Posterior vena cava (tissue), 2 donors: Measurements from ENCODE around the gene TWIST2. TPM values are rescaled to one million over a fixed set of nuclear protein-coding genes. Genes with fewer than 3 reads are reported as not detected.
A peak's percentile ranks its signal among the peaks of the same experiment; 100 is the strongest.

Source experiments
- DNase-seq: peaks from one replicate; pipeline ENCODE4 v3.0.0-alpha.2; 2020; ENCODE audit warnings: low spot score
- intact Hi-C, 2 donors: fragments of 100-400 bp; cut with DNase I; formaldehyde crosslinking; loops; one replicate each; pipeline versions ENCODE4 v1.14.1 to v1.14.2; 2022 to 2023
- long read RNA-seq, 2 donors: library from polyadenylated mRNA; unstranded; transcript quantifications; one replicate each; pipeline ENCODE4 v2.0.0, GENCODE V29; 2020 to 2021
- total RNA-seq, 2 donors: library from RNA; stranded (reverse); fragmentation: NEBNext Ultra II Directional; extraction: Animal tissue kit (Norgen Biotek cat#: 25700); gene quantifications; one replicate each; pipeline ENCODE4 v1.2.1, GENCODE V29; 2021
- donor health status: DM: yes; HTN: yes; CAD: no.
- donor health status: DM: yes; HTN: yes; CAD: no.

The TWIST2 gene
- 10 to 100 TPM; 18.6 to 23.0 TPM for total RNA-seq
- long read RNA-seq, donor 1, transcript TWIST2-202 (2 exons, 1,404 nt), result major isoform, 7 of 9 reads
- long read RNA-seq, donor 1, partial matches to known transcripts, result 0 of 9 reads
- long read RNA-seq, donor 1, other reads (novel, unspliced or antisense), result 2 of 9 reads
- long read RNA-seq, donor 2, transcript TWIST2-202 (2 exons, 1,404 nt), result major isoform, 6 of 12 reads
- long read RNA-seq, donor 2, partial matches to known transcripts, result 0 of 12 reads
- long read RNA-seq, donor 2, other reads (novel, unspliced or antisense), result 6 of 12 reads

DNA sequence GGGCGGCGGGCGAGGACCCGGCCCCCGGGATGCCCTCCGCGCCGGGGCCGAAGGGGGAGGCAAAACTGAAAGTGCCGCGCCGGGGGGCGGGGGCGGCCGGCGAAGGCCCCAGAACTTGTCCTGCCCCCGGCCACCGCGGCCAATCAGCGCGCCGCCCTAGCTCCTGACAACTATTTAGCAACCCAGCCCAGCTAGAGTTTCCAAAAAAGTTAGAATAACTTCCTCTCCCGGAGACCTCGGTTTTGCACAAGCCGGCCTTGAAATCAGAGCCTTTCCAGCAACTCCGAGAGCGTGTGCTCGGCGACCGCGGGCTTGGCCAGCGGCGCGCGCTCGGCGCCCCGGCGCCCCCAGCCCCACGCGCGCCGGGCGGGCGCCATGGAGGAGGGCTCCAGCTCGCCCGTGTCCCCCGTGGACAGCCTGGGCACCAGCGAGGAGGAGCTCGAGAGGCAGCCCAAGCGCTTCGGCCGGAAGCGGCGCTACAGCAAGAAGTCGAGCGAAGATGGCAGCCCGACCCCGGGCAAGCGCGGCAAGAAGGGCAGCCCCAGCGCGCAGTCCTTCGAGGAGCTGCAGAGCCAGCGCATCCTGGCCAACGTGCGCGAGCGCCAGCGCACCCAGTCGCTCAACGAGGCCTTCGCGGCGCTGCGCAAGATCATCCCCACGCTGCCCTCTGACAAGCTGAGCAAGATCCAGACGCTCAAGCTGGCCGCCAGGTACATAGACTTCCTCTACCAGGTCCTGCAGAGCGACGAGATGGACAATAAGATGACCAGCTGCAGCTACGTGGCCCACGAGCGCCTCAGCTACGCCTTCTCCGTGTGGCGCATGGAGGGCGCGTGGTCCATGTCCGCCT, at the start of gene TWIST2:
Gene TWIST2, plus strand, starts transcription at position 245 of the 850 bp plus-strand sequence. Its CDS starts 131 bp downstream, at position 376.
- intact Hi-C loops, result no loop called here
- peak; percentile 93 for DNase-seq

DNA sequence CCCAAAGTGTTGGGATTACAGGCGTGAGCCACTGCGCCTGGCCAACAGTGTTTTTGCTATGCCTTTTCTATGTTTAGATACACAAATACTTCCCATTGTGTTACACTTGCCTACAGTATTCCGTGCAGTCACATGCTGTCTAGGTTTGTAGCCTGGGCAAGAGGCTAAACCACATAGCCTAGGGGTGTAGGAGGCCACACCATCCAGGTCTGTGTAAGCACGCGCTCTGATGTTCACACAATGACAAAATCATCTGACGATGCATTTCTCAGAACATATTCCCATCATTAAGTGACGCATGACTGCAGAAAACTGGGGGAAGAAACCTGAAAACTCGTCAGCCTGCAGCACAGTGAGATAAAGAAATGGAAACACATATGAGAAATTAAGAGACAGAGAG, 46.1 kb upstream of the TWIST2 start:
- intact Hi-C loops, result no loop called here
- no peak for DNase-seq

DNA sequence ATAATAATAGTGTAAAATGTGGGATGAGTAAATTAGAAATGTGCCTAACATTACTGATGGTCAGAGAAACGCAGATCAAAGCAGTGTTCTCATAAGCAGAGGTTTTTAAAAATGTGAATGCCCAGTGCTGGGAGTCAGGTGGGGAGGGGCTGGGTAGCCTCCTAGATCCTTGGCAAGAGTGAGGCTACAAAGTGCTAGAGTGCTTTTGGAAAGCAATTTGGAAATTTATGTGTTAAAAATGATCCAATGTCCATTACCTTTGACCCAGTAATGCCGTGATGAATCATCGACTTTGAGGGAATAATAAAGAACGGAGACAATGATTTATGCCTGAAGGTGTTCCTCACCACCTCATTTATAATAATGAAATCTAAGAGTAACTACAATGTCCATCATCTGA, 44.9 kb upstream of the TWIST2 start:
- DNase-seq, result no peak

DNA sequence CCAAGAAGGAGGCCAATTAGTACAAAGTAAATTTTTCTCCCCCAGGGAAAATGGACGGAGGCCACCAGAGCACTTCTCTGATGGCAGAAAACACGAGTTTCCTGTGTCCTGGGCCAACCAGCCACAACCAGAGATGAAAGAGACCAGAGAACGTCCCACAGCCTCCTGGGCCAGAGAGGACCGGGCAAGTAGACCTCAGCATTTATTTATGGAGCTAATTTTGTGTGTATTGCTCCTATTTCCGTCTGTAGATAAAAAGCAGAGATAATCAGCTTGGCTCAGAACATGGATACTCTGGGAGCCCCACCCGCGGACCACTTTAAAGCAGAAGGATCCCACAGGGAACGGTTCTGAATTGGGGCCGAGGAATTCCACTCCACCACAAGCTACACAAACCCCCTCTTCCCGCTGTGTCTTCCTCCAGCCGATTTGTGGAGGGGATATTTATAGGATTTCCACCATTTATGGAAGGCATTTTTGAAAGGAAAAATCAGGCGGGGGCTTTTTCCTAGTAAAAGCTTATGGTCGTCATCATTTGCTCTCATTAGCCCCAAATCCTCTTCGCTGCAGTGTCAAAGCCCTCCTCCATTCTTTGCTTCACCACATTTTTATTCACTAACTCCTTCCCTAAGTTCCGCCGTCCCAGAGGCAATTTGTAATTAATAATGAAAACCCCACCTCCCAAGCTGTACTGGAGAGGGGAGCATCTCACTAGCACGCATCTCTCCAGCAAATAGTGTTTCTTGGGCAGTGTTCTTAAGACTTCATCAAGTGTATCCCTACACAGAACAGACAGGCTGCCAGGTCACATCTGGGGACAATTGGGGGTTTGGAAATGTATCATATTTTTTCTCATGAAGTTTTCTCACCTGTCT, 43.7 kb upstream of the TWIST2 start:
- DNase-seq, result no peak
- intact Hi-C loops, result no loop called here

More for the DNA sequence above, 44.9 kb upstream of the TWIST2 start:
- intact Hi-C loops, result no loop called here

DNA sequence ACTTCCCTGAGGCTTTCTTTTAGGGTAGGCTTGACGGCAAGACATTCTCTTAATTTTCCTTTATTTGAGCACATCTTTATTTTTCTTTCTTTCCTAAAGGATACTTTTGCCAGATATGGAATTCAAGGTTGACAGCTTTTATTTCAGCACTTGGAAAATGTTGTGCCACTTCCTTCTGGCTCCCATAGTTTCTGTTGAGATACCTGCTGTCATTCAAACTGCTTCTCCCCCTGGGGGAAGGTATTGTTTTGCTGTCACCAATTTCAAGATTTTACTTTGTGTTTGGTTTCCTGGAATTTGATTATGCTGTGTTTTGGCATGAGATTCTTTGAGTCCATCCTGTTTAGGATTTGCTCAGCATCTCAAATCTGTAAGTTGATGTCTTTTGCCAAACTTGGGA, 39.1 kb upstream of the TWIST2 start:
- intact Hi-C loops, result no loop called here
- no peak for DNase-seq

DNA sequence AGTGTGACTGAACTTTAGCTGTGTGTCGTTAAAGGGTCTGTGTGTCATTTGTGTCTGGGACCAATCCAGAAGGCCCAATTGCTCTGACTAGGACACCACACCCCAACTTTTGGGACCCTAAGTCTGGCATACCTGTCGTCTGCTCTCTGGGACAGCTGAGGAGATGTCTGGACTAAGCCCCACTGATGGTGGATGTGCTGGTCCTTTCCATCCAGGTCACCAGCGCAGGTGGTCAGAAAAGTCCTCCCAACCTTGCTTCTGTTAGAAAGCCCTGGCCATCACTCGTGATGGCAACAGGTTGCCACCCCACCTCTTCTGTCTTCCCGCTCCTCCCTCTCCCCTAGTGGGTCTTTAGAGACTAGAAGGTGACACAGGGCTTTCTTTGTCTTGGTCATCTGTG, 37.6 kb upstream of the TWIST2 start:
- no peak for DNase-seq
- intact Hi-C loops, result no loop called here

DNA sequence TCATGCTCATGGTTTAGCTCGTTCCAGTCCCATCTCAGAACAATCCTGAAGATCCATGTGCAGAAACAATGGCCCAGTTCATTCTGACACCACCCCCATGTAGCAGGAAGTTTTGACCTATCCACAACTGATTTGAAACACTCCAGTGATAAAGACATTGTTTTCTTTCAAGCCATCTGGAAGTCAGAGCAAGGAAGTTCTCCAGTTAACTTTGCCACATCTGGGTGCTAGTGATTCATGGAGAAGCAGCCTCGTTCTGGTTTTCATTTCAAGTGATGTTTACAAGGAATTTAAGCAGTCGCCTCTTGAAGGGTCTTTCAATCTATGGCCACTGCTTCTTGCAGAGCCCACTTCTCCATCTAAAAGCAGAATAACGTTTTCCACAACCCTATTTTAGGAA, 36.6 kb upstream of the TWIST2 start:
- no peak for DNase-seq
- intact Hi-C loops, result no loop called here

DNA sequence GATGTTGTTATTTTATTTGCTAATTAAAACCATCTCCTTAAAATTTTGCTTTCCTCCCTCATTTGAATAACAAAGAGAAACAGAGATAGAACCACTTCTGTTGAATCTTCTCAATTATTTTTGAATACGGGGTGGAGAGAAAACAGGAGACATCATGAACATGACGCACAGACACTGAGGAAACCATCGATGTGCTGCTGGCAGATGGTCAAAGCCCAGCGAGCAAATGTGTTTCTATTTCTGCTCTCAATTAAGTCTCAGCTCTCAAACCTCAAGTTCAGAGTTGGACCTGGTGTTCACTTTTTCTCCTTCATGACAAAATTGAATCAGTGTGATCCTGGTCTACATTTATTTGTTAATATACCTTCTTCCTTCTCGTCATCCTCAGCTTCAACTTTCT, 36.1 kb upstream of the TWIST2 start:
- no peak for DNase-seq
- intact Hi-C loops, result no loop called here

DNA sequence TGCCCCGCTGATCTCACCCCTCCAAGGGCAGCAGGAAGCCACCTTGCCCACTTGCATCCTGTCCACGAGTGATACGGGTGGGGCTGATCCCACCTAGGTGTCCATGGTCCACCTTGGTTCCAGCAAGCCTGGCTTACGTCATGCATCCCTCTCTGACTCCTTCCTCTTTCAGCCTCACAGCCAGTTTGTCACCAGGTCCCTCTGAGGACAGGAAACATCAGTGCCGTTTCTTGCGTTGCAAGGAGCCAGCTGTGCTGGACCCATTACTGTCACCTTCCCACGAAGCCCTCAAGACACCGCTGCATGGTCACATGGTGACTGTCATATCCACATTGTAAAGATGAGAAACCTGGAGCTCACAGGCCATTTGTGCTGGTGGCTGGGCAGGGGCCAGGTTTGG, 34.8 kb upstream of the TWIST2 start:
- DNase-seq, result no peak
- intact Hi-C loops, result no loop called here

DNA sequence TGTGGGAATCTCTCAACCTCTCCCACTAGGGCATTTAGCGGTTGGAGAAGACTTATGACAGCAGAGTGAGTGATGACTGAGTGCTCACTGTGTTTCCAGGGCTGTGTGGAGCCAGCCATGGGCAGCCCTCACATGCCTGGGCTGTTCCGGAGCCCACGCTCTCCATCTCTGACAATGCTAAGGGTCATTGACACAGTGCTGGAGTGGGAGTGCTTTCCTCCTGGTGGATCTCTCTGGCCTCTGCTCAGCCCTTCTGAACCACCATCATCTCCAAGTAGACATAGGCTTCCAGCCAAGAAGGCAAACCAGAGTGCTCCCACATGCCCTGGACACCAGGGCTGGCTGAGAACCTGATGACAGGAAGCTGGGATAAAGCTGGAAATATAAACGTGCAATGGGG, 33.1 kb upstream of the TWIST2 start:
- intact Hi-C loops, result no loop called here
- no peak for DNase-seq

DNA sequence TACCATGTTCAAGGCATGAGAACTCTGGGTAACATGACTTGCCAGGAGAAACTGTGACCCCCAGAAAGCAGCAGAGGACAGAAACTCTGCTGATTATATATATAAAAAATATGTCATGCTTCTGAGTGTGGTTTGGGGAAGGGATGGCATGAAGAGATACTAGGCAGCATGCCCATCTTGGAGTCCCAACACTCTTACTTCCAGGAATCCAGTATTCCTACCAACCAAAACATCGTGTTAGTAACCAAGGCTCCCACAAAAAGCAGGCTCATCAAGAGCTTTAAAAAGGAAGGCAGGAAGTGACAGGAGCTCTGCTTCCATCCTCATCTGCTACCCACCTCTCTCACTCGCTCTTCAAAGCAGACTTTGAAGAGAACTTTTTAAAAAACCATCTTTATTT, 31.6 kb upstream of the TWIST2 start:
- intact Hi-C loops, result no loop called here

DNA sequence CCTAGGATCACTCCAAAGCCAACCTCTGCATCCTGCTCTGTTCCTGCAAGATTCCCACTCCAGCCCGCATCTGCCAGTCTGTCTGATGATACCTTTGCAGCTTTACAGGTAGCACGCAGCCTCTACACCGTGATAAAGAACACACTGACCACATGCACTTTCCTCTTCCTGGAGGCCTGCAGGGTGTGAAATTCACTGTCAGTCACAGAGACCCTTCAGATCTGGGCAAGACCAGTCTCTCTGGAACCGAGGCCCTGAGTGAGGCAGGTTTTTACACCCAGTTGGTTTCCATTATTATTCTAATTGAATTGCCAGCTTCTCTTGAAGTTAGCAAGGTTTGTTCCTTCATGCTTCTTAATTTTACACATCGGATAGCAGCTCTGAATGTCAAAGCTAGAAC, 30.5 kb upstream of the TWIST2 start:
- intact Hi-C loops, result no loop called here
- DNase-seq, result no peak

More for the DNA sequence above, 31.6 kb upstream of the TWIST2 start:
- no peak for DNase-seq

DNA sequence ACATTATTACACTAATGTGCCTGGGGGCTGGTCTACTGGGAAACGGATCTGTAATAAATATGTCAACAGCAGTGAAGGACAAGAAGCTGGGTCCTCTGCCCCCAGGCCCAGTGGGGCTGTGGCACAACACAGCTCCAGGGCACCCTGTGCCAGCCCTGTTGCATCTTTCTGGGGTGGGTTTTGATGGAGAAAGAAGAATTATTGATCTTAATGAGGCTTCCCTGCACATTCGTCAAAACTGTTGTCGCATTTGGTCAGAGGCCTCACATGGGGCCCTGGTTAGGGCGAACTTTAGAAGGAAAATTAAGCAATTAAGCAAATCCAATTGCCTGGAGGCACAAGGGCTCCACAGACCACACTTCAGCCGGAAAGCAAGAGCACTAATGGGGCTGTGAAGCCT, 30.0 kb upstream of the TWIST2 start:
- no peak for DNase-seq
- intact Hi-C loops, result no loop called here

DNA sequence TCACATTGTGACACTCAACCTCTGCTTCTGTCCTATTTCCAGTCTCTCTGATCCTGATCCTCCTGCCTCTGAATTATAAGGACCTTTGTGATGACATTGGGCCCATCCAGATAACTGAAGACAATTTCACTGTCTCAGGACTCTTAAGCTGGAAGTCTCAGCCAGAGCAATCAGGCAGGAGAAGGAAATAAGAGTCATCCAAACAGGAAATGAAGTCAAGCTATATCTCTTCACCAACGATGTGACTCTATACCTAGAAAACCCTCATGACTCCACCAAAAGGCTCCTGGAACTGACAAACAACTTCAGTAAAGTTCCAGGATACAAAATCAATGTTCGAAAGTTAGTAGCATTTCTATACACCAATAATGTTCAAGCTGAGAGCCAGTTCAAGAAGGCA, 29.3 kb upstream of the TWIST2 start:
- no peak for DNase-seq
- intact Hi-C loops, result no loop called here

DNA sequence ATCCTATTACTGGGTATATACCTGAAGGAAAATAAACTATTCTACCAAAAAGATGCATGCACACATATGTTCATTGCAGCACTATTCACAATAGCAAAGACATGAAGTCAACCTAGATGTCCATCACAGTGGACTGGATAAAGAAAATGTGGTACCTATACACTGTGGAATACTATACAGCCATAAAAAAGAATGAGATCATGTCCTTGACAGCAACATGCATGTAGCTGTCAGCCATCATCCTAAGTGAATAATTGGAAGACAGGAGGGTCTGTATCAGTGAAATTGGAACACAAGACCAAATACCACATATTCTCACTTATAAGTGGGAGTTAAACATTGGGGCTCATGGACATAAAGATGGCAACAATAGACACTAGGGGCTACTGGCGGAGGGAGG, 27.7 kb upstream of the TWIST2 start:
- intact Hi-C loops, result no loop called here
- DNase-seq, result no peak

DNA sequence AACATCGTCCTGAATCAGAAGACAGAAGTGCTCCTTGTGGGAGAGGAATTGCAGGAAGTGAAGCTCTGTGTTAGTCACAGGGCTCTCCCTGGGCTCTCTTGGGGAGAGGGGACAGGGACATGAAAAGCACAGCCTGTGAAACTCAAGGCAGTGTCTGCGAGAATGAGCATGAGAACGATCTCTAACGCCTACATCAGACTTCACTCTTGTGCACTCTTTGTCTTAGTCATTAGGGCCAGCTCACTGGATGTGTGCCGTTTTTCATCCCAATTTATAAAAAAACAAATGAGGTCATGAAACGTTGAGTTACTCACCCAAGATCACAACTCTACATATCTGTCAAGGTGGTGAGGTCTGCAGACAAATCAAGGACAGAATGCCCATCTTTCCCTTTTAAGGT, 27.0 kb upstream of the TWIST2 start:
- intact Hi-C loops, result no loop called here
- DNase-seq, result no peak

DNA sequence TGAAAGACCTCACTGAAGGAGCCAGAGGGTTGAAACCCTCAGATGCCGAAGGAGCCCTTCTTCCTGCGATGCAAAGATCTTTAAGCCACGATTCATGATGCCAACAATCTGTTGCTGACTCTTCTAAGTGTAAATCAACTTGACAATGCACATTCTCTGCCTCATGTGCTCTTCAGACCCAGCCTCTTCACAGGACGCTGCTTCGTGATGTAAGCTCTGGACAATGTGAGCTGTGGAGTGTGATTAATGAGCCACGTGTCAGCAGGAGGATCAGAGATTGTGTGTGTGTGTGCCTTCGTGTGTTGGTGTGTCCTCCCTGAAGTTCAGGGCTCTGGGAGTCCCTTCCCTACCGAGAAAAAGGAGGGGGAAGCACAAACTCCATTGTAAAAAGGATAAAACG, 26.5 kb upstream of the TWIST2 start:
- intact Hi-C loops, result no loop called here
- no peak for DNase-seq

DNA sequence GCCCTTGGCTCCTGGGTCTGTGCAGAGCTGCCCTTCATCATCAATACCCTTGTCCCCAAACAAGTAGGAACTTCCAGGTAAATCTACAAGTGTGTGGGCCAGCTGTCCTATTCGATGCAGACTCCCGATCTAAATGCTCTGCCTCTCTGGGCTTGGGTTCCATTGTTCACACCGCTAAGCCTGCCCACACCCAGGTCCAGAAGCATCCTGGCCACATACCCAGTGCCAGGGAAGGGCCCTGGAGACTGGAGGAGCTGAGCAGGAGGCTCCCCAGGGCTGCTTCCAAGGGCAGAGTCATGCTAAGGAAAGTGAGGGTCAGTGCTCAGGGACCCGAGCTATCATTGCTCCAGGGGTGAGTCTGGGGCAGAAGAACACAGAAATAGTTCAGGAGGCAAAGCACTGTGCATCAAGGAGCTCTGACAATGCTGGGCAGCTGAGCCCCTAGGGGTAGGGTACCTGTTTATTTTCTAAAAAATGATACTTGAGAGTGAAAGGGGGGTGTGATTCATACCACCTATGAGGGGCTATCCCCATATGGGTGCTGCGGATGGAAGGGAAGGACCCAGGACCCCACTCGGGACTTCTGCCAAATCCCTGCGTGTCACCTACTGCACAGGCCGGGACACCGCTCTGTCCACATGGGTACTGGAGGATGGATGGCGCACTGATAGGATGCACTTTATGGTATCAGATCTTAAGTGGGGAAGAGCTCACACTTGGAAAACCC, 25.8 kb upstream of the TWIST2 start:
- no peak for DNase-seq
- intact Hi-C loops, result no loop called here

DNA sequence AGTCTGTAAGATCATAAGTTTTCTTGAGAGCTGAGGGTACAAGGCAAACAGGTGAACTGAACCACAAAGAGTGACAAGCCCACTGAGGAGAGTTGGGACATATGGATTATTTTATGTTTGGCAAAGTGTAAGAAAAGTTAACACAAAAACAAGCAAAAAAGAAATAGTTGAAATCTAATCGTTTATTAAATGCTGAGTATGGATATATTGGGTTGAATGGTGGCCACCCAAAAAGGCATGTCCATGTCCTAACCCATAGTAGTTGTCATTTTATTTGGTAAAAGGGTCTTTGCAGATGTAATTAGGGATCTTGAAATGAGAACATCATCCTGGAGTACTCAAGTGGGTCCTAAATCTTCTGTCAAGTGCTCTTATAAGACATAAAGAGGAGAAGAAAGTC, 24.9 kb upstream of the TWIST2 start:
- no peak for DNase-seq
- intact Hi-C loops, result no loop called here
